VCaP (cell line): ENCODE data around the gene PHF21B.

Source experiments
- H3K27ac ChIP-seq: fragments of 450-650 bp; 2 replicates; pipeline ENCODE4 v1.5.1; 2017
- TF ChIP-seq, protein P1 (sequence below): fragments of 450-650 bp; conservative IDR thresholded peaks from 2 replicates; pipeline ENCODE4 v1.5.1; 2017; ENCODE audit warnings: mild to moderate bottlenecking, moderate library complexity

The PHF21B gene

GRCh38 chr22:44956840-44957767, 52.7 kb downstream of the PHF21B start:
- no peak overlapping the region for H3K27ac ChIP-seq

DNA sequence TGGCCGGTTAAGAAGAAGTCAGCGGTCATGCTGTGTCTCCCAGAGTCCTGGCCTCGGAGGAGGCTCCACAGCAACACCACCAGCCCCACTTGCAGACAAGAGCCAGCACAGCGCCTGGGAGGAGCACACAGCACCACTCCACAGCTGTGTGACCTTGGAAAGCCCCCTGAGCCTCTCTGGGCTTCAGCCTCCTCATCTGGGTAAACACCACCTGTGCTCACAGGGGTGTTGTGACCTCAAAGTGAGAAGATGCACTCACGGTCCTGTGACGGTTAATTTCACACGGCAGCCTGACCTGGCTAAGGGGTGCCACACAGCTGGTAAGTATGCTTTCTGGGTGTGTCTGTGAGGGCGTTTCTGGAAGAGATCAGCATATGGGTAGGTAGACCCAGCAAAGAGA, 54.7 kb downstream of the PHF21B start:
- TF ChIP-seq, protein P1, sequence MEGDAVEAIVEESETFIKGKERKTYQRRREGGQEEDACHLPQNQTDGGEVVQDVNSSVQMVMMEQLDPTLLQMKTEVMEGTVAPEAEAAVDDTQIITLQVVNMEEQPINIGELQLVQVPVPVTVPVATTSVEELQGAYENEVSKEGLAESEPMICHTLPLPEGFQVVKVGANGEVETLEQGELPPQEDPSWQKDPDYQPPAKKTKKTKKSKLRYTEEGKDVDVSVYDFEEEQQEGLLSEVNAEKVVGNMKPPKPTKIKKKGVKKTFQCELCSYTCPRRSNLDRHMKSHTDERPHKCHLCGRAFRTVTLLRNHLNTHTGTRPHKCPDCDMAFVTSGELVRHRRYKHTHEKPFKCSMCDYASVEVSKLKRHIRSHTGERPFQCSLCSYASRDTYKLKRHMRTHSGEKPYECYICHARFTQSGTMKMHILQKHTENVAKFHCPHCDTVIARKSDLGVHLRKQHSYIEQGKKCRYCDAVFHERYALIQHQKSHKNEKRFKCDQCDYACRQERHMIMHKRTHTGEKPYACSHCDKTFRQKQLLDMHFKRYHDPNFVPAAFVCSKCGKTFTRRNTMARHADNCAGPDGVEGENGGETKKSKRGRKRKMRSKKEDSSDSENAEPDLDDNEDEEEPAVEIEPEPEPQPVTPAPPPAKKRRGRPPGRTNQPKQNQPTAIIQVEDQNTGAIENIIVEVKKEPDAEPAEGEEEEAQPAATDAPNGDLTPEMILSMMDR: no peak
- H3K27ac ChIP-seq: no peak overlapping the region

More at GRCh38 chr22:44956840-44957767, 52.7 kb downstream of the PHF21B start:
- TF ChIP-seq, protein P1: no peak

GRCh38 chr22:44954149-44954548, 55.7 kb downstream of the PHF21B start:
- TF ChIP-seq, protein P1: no peak
- H3K27ac ChIP-seq: no peak overlapping the region

GRCh38 chr22:44952863-44953746, 56.7 kb downstream of the PHF21B start:
- no peak overlapping the region for H3K27ac ChIP-seq
- TF ChIP-seq, protein P1: no peak

DNA sequence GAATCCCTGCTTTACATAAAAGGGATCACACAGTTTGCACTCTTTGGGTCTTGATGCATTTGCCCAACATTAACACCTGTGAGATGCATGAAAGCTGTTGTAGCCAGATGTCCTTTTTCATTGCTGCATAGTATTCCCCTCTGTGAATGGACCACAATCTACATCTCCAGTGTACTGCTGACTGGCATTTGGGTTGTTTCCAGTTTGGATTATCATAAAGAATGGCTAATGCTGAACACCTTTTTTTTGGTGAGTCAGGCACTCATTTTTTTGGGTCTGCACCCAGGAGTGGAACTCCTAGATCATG, 58.3 kb downstream of the PHF21B start:
- no peak overlapping the region for H3K27ac ChIP-seq
- TF ChIP-seq, protein P1: no peak

DNA sequence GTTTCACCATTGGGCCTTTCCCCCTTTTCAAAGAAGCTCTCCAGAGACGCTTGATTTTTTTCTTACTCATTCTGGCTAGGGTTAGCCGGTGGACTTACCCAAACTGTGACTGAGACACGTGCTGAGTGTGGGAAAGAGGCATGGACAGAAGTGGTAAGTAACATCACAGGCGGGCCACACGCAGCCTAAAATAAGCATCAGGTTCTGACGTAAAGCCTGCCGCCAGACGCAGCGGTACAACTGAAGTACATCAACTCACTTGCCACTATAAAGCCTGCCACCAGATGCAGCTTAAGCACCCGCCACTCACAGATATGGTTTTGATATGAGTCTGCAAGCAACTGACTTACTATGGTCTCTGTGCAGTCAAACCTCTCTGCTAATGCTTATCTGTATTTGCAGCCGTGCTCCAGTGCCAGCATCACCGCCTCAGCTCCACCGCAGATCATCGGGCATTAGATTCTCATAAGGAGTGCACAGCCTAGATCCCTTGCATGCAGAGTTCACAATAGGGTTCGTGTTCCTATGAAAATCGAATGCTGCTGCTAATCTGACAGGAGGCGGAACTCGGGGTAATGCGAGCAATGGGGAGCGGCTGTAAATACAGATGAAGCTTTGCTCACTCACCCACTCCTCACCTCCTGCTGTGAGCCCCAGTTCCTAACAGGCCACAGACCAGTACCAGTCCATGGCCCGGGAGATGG, 58.8 kb downstream of the PHF21B start:
- H3K27ac ChIP-seq: no peak overlapping the region
- TF ChIP-seq, protein P1: no peak

GRCh38 chr22:44947846-44948245, 62.0 kb downstream of the PHF21B start:
- H3K27ac ChIP-seq: no peak overlapping the region
- TF ChIP-seq, protein P1: no peak
